Breast epithelium (tissue), 4 donors: ENCODE data around the gene IGSF21. TPM values are rescaled to one million over a fixed set of nuclear protein-coding genes. Genes with fewer than 3 reads are reported as not detected.

Experiments
- DNase-seq, 2 donors: peaks; one replicate each; pipeline ENCODE4 v3.0.0-alpha.2; 2019; ENCODE audit warnings: low spot score in 2 of 2
- H3K27ac ChIP-seq, 2 donors: fragments of 200-600 bp; sonication (generic) in 1 of 2; one replicate each; pipeline ENCODE4 v1.5.1; 2016 to 2019; ENCODE audit warnings: mild to moderate bottlenecking in 1 of 2
- H3K27me3 ChIP-seq, 2 donors: fragments of 200-600 bp; sonication (generic) in 1 of 2; one replicate each; pipeline versions ENCODE4 v1.5.1 to v1.6.0; 2017 to 2019; ENCODE audit warnings: control low read depth in 1 of 2, mild to moderate bottlenecking in 1 of 2
- H3K36me3 ChIP-seq: fragments of 200-600 bp; one replicate; pipeline ENCODE4 v1.5.1; 2019
- H3K4me1 ChIP-seq, 2 donors: fragments of 200-600 bp; sonication (generic); one replicate each; pipeline ENCODE4 v1.5.1; 2016 to 2019; ENCODE audit warnings: control low read depth in 1 of 2
- H3K4me3 ChIP-seq, 3 donors: fragments of 200-600 bp; sonication (generic); 1 replicate in 2 of 3; 2 replicates in 1 of 3; pipeline ENCODE4 v1.5.1; 2016 to 2019; ENCODE audit warnings: mild to moderate bottlenecking in 3 of 3, moderate library complexity in 2 of 3
- H3K9me3 ChIP-seq, 2 donors: fragments of 200-600 bp; sonication (generic) in 1 of 2; one replicate each; pipeline ENCODE4 v1.5.1; 2016 to 2019; ENCODE audit warnings: control low read depth in 1 of 2
- CTCF ChIP-seq, 3 donors: fragments of 450-650 bp; IDR thresholded peaks; one replicate each; pipeline ENCODE4 v1.5.1; 2016 to 2017; ENCODE audit warnings: antibody characterized with exemption in 3 of 3, mild to moderate bottlenecking in 3 of 3, moderate library complexity in 3 of 3
- POLR2A ChIP-seq: fragments of 450-650 bp; IDR thresholded peaks from one replicate; pipeline ENCODE4 v1.6.1; 2016; ENCODE audit warnings: antibody characterized with exemption, mild to moderate bottlenecking, moderate library complexity
- POLR2AphosphoS5 ChIP-seq, 3 donors: sonication (generic); formaldehyde crosslinking; IDR thresholded peaks; one replicate each; pipeline ENCODE4 v1.6.1; 2017; ENCODE audit warnings: antibody characterized with exemption in 3 of 3
- intact Hi-C: fragments of 100-400 bp; cut with DNase I; formaldehyde crosslinking; loops from one replicate; pipeline ENCODE4 v1.15.1; 2023; ENCODE audit warnings: low total_unique reads
- total RNA-seq, 3 donors: library from RNA; depleted of rRNA; stranded (reverse); fragments of >200 nt; gene quantifications; one replicate each; pipeline ENCODE4 v1.1.0, GENCODE V29; 2016

The IGSF21 gene
- total RNA-seq, 3 donors from 2014 or later, result 4.8 to 9.5 (median 4.8) TPM

- Histone ChIP-seq H3K4me1 (no peaks in the 10 kb centered on the region), H3K9me3 (no peaks in the 10 kb centered on the region), H3K36me3 (no peaks in the 10 kb centered on the region), H3K27me3 (peaks cover 0 to 49% of the 10 kb centered on the region in 2 donors), H3K27ac (no peak overlapping the region), H3K4me3 (no peak overlapping the region)
- intact Hi-C loops, result no loop called here
- TF ChIP-seq POLR2A, result no peak
- TF ChIP-seq CTCF (IDR thresholded peaks at IDR 0.05), result no peak
- no peak for TF ChIP-seq POLR2AphosphoS5 (IDR thresholded peaks at IDR 0.05)
- DNase-seq, result no peak
Observed at GRCh38 chr1:18283601-18284385, 176.2 kb downstream of the IGSF21 start.

GRCh38 chr1:18284805-18285537, 177.4 kb downstream of the IGSF21 start:
- Histone ChIP-seq H3K27me3 (peaks cover 0 to 52% of the 10 kb centered on the region in 2 donors), H3K9me3 (no peaks in the 10 kb centered on the region), H3K4me3 (no peak overlapping the region), H3K36me3 (no peaks in the 10 kb centered on the region), H3K27ac (no peak overlapping the region), H3K4me1 (no peaks in the 10 kb centered on the region)
- TF ChIP-seq CTCF (IDR thresholded peaks at IDR 0.05) (no peak), POLR2A (no peak), POLR2AphosphoS5 (IDR thresholded peaks at IDR 0.05) (no peak)
- no peak for DNase-seq
- intact Hi-C loops, result no loop called here

DNA sequence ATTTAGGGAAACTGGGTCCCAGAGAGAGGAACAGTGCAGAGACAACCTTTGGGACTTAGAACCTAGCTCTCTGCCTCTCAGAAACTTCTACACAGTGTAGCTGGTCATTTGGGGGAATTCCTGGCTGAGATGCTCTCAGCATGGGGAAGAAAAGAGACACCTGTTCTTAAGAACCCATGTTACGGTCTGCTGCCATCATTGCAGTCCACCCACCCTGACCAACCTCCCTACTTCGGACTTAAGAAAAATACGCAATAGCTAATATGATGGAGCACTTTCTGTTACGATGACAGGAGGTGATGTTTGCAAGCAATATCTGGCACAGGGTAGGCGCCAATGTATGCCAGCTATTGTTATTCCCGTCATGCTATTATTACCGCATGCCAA, 177.9 kb downstream of the IGSF21 start:
- Histone ChIP-seq H3K27me3 (peaks cover 0 to 48% of the 10 kb centered on the region in 2 donors), H3K4me3 (no peak overlapping the region), H3K9me3 (no peaks in the 10 kb centered on the region), H3K27ac (no peak overlapping the region), H3K4me1 (no peaks in the 10 kb centered on the region), H3K36me3 (no peaks in the 10 kb centered on the region)
- intact Hi-C loops, result no loop called here
- no peak for DNase-seq
- TF ChIP-seq POLR2AphosphoS5 (IDR thresholded peaks at IDR 0.05), result no peak
- no peak for TF ChIP-seq CTCF (IDR thresholded peaks at IDR 0.05)
- no peak for TF ChIP-seq POLR2A

DNA sequence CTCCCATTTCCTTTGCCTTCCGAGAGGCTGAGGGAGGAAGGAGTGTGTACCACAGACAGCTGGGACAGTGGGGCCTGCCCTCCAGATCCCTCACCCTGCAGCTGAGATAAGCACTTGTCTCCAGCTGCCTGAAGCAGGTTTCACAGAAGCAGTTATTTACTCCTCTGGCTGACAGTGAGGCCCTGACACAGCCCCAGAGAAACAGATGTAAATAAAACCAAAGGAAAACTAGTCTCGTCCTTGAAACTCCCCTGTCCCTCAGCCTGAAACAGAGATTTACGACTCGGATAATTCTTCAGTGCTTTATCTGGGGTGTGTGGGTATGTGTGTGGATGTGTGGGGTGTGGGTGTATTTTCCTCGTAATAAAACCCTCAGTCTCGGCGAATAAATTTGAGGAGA, 181.1 kb downstream of the IGSF21 start:
- Histone ChIP-seq H3K4me1 (no peaks in the 10 kb centered on the region), H3K27ac (no peak overlapping the region), H3K9me3 (no peaks in the 10 kb centered on the region), H3K4me3 (no peak overlapping the region), H3K36me3 (no peaks in the 10 kb centered on the region), H3K27me3 (peaks cover 0 to 41% of the 10 kb centered on the region in 2 donors)
- no peak for TF ChIP-seq POLR2A
- no peak for TF ChIP-seq CTCF (IDR thresholded peaks at IDR 0.05)
- TF ChIP-seq POLR2AphosphoS5 (IDR thresholded peaks at IDR 0.05), result no peak
- intact Hi-C loops, result no loop called here
- no peak for DNase-seq

DNA sequence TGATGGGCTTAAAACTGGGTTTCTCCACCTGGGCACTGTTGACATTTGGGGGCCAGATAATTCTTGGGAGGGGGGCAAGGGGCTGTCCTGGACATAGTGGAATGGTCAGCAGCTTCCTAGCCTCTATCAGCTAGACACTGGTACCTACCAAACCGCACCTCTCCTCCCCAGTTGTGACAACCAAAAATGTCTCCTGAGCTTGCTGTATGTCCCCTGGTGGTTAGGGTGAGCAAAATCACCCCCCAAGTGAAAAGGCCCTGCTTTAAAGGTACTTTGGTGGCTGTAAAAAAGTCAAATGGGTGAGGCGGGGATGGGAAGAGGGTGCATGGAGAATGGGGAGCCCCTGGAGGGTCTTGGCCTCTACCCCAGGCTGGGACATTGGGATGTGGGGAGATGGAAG, 182.0 kb downstream of the IGSF21 start:
- Histone ChIP-seq H3K27ac (no peak overlapping the region), H3K36me3 (no peaks in the 10 kb centered on the region), H3K4me3 (no peak overlapping the region), H3K9me3 (no peaks in the 10 kb centered on the region), H3K4me1 (no peaks in the 10 kb centered on the region), H3K27me3 (peaks cover 0 to 36% of the 10 kb centered on the region in 2 donors)
- no peak for DNase-seq
- TF ChIP-seq POLR2A (no peak), POLR2AphosphoS5 (IDR thresholded peaks at IDR 0.05) (no peak), CTCF (IDR thresholded peaks at IDR 0.05) (no peak)
- intact Hi-C loops, result no loop called here
